SK-N-SH (cell line): ENCODE results near the gene KLHDC3. TPM values are rescaled to one million over a fixed set of nuclear protein-coding genes. Genes with fewer than 3 reads are reported as not detected.

ENCODE experiments used
- CTCF ChIA-PET: fragments of 300-600, 350-600 bp; formaldehyde crosslinking; extraction: SDS; loops from one replicate; lab custom pipeline; 2021; lab: Yijun Ruan, JAX
- POLR2A ChIA-PET: fragments of 350-600 bp; sonication (Branson Sonifier 250); formaldehyde crosslinking; extraction: SDS; loops from one replicate; lab custom pipeline; 2020; ENCODE audit warnings: antibody characterized with exemption, inconsistent platforms; lab: Yijun Ruan, JAX
- DNase-seq: peaks from one replicate; pipeline ENCODE4 v3.0.0; 2012
- H2AFZ ChIP-seq: fragments of 200-600 bp; sonication (generic); 2 replicates; pipeline ENCODE4 v1.8.1; 2016; ENCODE audit warnings: antibody characterized with exemption, mild to moderate bottlenecking, low read depth
- H3F3A ChIP-seq: fragments of 200-600 bp; sonication (generic); replicated peaks from 2 replicates; pipeline ENCODE3; 2016; ENCODE audit warnings: antibody characterized with exemption, mild to moderate bottlenecking; ENCODE audit not compliant: insufficient read depth
- H3K27ac ChIP-seq, 2 experiments: fragments of 200-500 bp in 1 of 2; fragments of 200-600 bp in 1 of 2; sonication (Bioruptor generic) in 1 of 2; sonication (generic), shearing (Covaris generic) in 1 of 2; 2 replicates each; pipeline versions ENCODE4 v1.5.1 to v1.6.1; 2014 to 2016; ENCODE audit warnings: low read depth in 2 of 2, inconsistent platforms in 1 of 2, low read length in 1 of 2, mild to moderate bottlenecking in 1 of 2, mixed read lengths in 1 of 2
- H3K27me3 ChIP-seq: fragments of 200-600 bp; sonication (generic), shearing (Covaris generic); 2 replicates; pipeline ENCODE4 v1.6.1; 2016; ENCODE audit warnings: mixed run types; ENCODE audit not compliant: insufficient read depth
- H3K36me3 ChIP-seq, 2 experiments: fragments of 200-500 bp in 1 of 2; fragments of 200-600 bp in 1 of 2; sonication (Bioruptor generic) in 1 of 2; sonication (generic) in 1 of 2; replicated peaks in 1 of 2; 2 replicates each; pipeline versions ENCODE3 to v1.5.1; 2014 to 2016; ENCODE audit warnings: low read length in 1 of 2, mild to moderate bottlenecking in 1 of 2; ENCODE audit not compliant: insufficient read depth in 2 of 2, control insufficient read depth in 1 of 2
- H3K4me1 ChIP-seq, 2 experiments: fragments of 200-500 bp in 1 of 2; fragments of 200-600 bp in 1 of 2; sonication (Bioruptor generic) in 1 of 2; sonication (generic), shearing (Covaris generic) in 1 of 2; 2 replicates each; pipeline versions ENCODE4 v1.5.1 to v1.6.1; 2014 to 2016; ENCODE audit warnings: low read depth in 1 of 2, low read length in 1 of 2, mixed run types in 1 of 2; ENCODE audit not compliant: insufficient read depth in 2 of 2, control insufficient read depth in 1 of 2
- H3K4me2 ChIP-seq: fragments of 200-600 bp; sonication (generic), shearing (Covaris generic); 2 replicates; pipeline ENCODE4 v1.6.1; 2017; ENCODE audit warnings: mixed run types
- H3K4me3 ChIP-seq, 2 experiments: fragments of 200-500 bp in 1 of 2; fragments of 200-600 bp in 1 of 2; sonication (Bioruptor generic) in 1 of 2; sonication (generic), shearing (Covaris generic) in 1 of 2; 2 replicates each; pipeline versions ENCODE4 v1.5.1 to v1.8.1; 2014 to 2016; ENCODE audit warnings: low read depth in 2 of 2, inconsistent platforms in 1 of 2, low read length in 1 of 2, mild to moderate bottlenecking in 1 of 2, mixed read lengths in 1 of 2, moderate library complexity in 1 of 2
- H3K79me2 ChIP-seq: fragments of 200-600 bp; sonication (generic); 2 replicates; pipeline ENCODE4 v1.8.1; 2017; ENCODE audit warnings: mild to moderate bottlenecking; ENCODE audit not compliant: insufficient read depth
- H3K9ac ChIP-seq: fragments of 200-600 bp; sonication (generic); 2 replicates; pipeline ENCODE4 v1.6.1; 2017; ENCODE audit warnings: mixed run types
- H3K9me2 ChIP-seq: fragments of 200-600 bp; sonication (generic); 2 replicates; pipeline ENCODE4 v1.6.1; 2017; ENCODE audit warnings: mixed run types
- H3K9me3 ChIP-seq: fragments of 200-600 bp; sonication (generic); 2 replicates; pipeline ENCODE4 v1.6.1; 2017; ENCODE audit warnings: mixed run types, mild to moderate bottlenecking, moderate library complexity
- H4K20me1 ChIP-seq: fragments of 200-600 bp; sonication (generic); 2 replicates; pipeline ENCODE4 v1.6.1; 2017; ENCODE audit warnings: mild to moderate bottlenecking, mixed run types; ENCODE audit not compliant: insufficient read depth
- CHD2 ChIP-seq: fragments of 150-350 bp; IDR thresholded peaks from 2 replicates; pipeline ENCODE4 v1.6.1; 2018; ENCODE audit warnings: low read length; ENCODE audit not compliant: partially characterized antibody
- EP300 ChIP-seq, 2 experiments: IDR thresholded peaks; 2 replicates each; pipeline versions ENCODE4 v1.4.0 to v1.6.1; 2012; ENCODE audit warnings: borderline replicate concordance in 1 of 2, low read depth in 1 of 2, low read length in 1 of 2
- FOSL2 ChIP-seq: IDR thresholded peaks from 2 replicates; pipeline ENCODE4 v1.4.0; 2012; ENCODE audit warnings: low read depth, mild to moderate bottlenecking, moderate library complexity, borderline replicate concordance
- MAX ChIP-seq: IDR thresholded peaks from 2 replicates; pipeline ENCODE4 v1.4.0; 2012; ENCODE audit warnings: low read depth
- NRF1 ChIP-seq: IDR thresholded peaks from 2 replicates; pipeline ENCODE4 v1.6.1; 2012; ENCODE audit warnings: low read depth, mild to moderate bottlenecking, low read length
- PBX3 ChIP-seq: IDR thresholded peaks from 2 replicates; pipeline ENCODE4; 2012
- RCOR1 ChIP-seq: fragments of 150-350 bp; IDR thresholded peaks from 2 replicates; pipeline ENCODE4 v1.6.1; 2017; ENCODE audit warnings: antibody characterized with exemption, low read length
- REST ChIP-seq: IDR thresholded peaks from 2 replicates; pipeline ENCODE4 v1.6.1; 2012; ENCODE audit warnings: mild to moderate bottlenecking, low read depth, low read length, moderate library complexity
- RFX5 ChIP-seq: IDR thresholded peaks from 2 replicates; pipeline ENCODE4 v1.6.1; 2012; ENCODE audit warnings: mild to moderate bottlenecking, improper control_type of control experiment, low read length
- SIN3A ChIP-seq: IDR thresholded peaks from 2 replicates; pipeline ENCODE4 v1.6.1; 2012; ENCODE audit warnings: low read depth, mild to moderate bottlenecking, low read length, moderate library complexity, borderline replicate concordance
- TAF1 ChIP-seq: IDR thresholded peaks from 2 replicates; pipeline ENCODE4 v1.6.1; 2012; ENCODE audit warnings: low read depth, mild to moderate bottlenecking, low read length, moderate library complexity, borderline replicate concordance
- TCF12 ChIP-seq: IDR thresholded peaks from 2 replicates; pipeline ENCODE4 v1.4.0; 2012
- YY1 ChIP-seq: IDR thresholded peaks from 2 replicates; pipeline ENCODE4 v1.4.0; 2012; ENCODE audit warnings: low read depth, mild to moderate bottlenecking
- WGBS: methylation state at CpG from one replicate; pipeline ENCODE4 v1.1.6; 2017; ENCODE audit warnings: low lambda C conversion rate; 5-methylcytosine and 5-hydroxymethylcytosine counted together
- polyA plus RNA-seq, 3 experiments: library from polyadenylated mRNA; depleted of rRNA; stranded (reverse); fragments of >200 nt; gene quantifications; 2 replicates each; pipeline ENCODE4 v1.2.3, GENCODE V29; 2012

KLHDC3 gene
- polyA plus RNA-seq, 1 of the 3 experiments (the other 2 are of a cell fraction), result 74.1 TPM

GRCh38 chr6:42966571-42966970 lies 47.5 kb upstream of the KLHDC3 start:
- peaks cover 0 to 41% of the 10 kb centered on the region in 2 experiments for H3K36me3 ChIP-seq
- H3K79me2 ChIP-seq, result no peaks in the 10 kb centered on the region
- ChIA-PET POLR2A (interaction anchor here (0.6 kb wide), 1 partner anchor 64 kb away, joined by 3 read pairs; no protein-coding TSS in a partner anchor), CTCF (interaction anchor here (0.9 kb wide), 1 partner anchor 12 kb away, joined by 3 read pairs; the partner anchor contains the start of gene PEX6)
- no peaks in the 10 kb centered on the region for H3K9me2 ChIP-seq
- H2AFZ ChIP-seq, result no peak overlapping the region
- peaks cover 0 to 9% of the 10 kb centered on the region in 2 experiments; a peak in 3 of 4 replicates for H3K4me1 ChIP-seq
- H3K27me3 ChIP-seq, result no peaks in the 10 kb centered on the region
- H4K20me1 ChIP-seq, result no peaks in the 10 kb centered on the region
- H3K9ac ChIP-seq, result no peak overlapping the region
- no peaks in the 10 kb centered on the region for H3K9me3 ChIP-seq
- 93% methylated on average over 7 of the region's 7 CpGs for WGBS
- no peak for DNase-seq
- H3F3A ChIP-seq, result peaks cover 3% of the 10 kb centered on the region
- no peak overlapping the region for H3K4me3 ChIP-seq
- no peak overlapping the region for H3K4me2 ChIP-seq
- TF ChIP-seq REST (no peak), RFX5 (no peak), CHD2 (no peak), YY1 (no peak), SIN3A (no peak), RCOR1 (no peak), PBX3 (no peak)
- H3K27ac ChIP-seq, result no peak overlapping the region

GRCh38 chr6:42967228-42967627 lies 46.8 kb upstream of the KLHDC3 start:
- ChIA-PET CTCF (interaction anchor here (1.3 kb wide), 1 partner anchor 12 kb away, joined by 4 read pairs; the partner anchor contains the start of gene PEX6), POLR2A (no interaction called here)
- Histone ChIP-seq H4K20me1 (no peaks in the 10 kb centered on the region), H3K27ac (no peak overlapping the region), H3F3A (peaks cover 6% of the 10 kb centered on the region), H2AFZ (no peak overlapping the region), H3K9me3 (no peaks in the 10 kb centered on the region), H3K79me2 (no peaks in the 10 kb centered on the region), H3K4me3 (no peak overlapping the region), H3K4me1 (peaks cover 0 to 9% of the 10 kb centered on the region in 2 experiments; a peak in 3 of 4 replicates), H3K9ac (no peak overlapping the region), H3K4me2 (no peak overlapping the region), H3K9me2 (no peaks in the 10 kb centered on the region), H3K36me3 (peaks cover 0 to 41% of the 10 kb centered on the region in 2 experiments), H3K27me3 (no peaks in the 10 kb centered on the region)
- no peak for DNase-seq
- TF ChIP-seq NRF1 (no peak), RFX5 (no peak), REST (no peak), MAX (no peak), TCF12 (no peak), TAF1 (no peak), EP300 (IDR thresholded peaks at IDR 0.05; ENCODE audit: borderline replicate concordance in 1 of 2, low read depth in 1 of 2, low read length in 1 of 2) (no peak), FOSL2 (no peak)
- 98% methylated on average over 11 of the region's 11 CpGs for WGBS
